ENCODE measurements around the gene RARRES1.

Gene RARRES1

DNA sequence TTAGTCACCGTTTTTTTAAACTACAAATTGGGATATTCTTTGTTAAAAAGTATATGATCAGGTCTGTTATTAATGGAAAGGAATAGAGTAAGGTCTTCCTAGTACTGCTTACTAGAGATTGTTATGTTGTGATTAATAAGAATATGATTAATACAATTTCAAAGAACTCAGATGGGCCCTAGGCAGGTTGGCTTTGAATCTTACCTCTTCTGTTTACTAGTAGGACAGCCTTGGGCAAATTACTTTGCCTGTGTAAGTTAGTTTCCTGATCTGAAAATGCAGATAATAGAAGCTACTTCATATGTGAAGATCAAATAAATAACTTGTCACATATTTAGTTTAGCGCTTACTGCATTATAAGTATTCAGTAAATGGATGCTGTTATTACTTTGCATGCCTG, 81.1 kb downstream of the RARRES1 start:
- TF ChIP-seq CEBPB (IDR thresholded peaks at IDR 0.05) = no peak
- TF ChIP-seq TEAD4 (IDR thresholded peaks at IDR 0.05) = no peak
- TF ChIP-seq TCF12 (IDR thresholded peaks at IDR 0.05; ENCODE audit: low read depth) = no peak
- no peak for TF ChIP-seq CREB1 (IDR thresholded peaks at IDR 0.05; ENCODE audit: low read depth)
- no peak for TF ChIP-seq FOXM1 (IDR thresholded peaks at IDR 0.05; ENCODE audit: borderline replicate concordance, low read depth)

DNA sequence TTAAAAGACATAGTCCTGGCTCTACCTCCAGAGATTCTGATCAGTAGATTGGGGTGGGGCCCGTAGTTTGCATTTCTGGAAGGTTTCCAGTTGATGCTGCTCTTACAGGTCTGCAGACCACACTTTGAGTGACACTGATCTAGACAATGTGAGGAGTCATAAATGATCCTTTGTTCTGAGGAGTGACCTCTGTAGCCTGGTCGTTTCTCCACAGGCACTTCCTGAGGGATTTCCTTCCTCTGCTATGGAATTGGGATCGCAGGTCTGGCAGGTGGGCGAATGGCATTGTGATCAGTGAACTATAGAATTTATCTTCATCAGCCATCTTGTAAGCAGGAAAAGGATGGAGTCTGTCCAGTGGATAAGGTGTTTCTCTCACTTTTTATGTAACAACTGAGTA, 82.5 kb downstream of the RARRES1 start:
- TF ChIP-seq FOXM1 (IDR thresholded peaks at IDR 0.05; ENCODE audit: borderline replicate concordance, low read depth) (no peak), CREB1 (IDR thresholded peaks at IDR 0.05; ENCODE audit: low read depth) (no peak), RAD21 (IDR thresholded peaks at IDR 0.05; ENCODE audit: low read depth) (no peak), EGR1 (IDR thresholded peaks at IDR 0.05) (no peak), NFIC (IDR thresholded peaks at IDR 0.05) (no peak), TCF12 (IDR thresholded peaks at IDR 0.05; ENCODE audit: low read depth) (no peak), YY1 (IDR thresholded peaks at IDR 0.05; ENCODE audit: low read depth) (no peak), ZBTB7A (IDR thresholded peaks at IDR 0.05; ENCODE audit: low read depth) (no peak), TEAD4 (IDR thresholded peaks at IDR 0.05) (no peak), TAF1 (IDR thresholded peaks at IDR 0.05; ENCODE audit: low read depth) (no peak), CEBPB (IDR thresholded peaks at IDR 0.05) (no peak), EP300 (IDR thresholded peaks at IDR 0.05; ENCODE audit: borderline replicate concordance) (no peak)
- TF ChIP-seq, protein P1, sequence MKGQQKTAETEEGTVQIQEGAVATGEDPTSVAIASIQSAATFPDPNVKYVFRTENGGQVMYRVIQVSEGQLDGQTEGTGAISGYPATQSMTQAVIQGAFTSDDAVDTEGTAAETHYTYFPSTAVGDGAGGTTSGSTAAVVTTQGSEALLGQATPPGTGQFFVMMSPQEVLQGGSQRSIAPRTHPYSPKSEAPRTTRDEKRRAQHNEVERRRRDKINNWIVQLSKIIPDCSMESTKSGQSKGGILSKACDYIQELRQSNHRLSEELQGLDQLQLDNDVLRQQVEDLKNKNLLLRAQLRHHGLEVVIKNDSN (IDR thresholded peaks at IDR 0.05) = no peak
- TF ChIP-seq, protein P2, sequence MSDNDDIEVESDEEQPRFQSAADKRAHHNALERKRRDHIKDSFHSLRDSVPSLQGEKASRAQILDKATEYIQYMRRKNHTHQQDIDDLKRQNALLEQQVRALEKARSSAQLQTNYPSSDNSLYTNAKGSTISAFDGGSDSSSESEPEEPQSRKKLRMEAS (IDR thresholded peaks at IDR 0.05) = no peak
- TF ChIP-seq, protein P3, sequence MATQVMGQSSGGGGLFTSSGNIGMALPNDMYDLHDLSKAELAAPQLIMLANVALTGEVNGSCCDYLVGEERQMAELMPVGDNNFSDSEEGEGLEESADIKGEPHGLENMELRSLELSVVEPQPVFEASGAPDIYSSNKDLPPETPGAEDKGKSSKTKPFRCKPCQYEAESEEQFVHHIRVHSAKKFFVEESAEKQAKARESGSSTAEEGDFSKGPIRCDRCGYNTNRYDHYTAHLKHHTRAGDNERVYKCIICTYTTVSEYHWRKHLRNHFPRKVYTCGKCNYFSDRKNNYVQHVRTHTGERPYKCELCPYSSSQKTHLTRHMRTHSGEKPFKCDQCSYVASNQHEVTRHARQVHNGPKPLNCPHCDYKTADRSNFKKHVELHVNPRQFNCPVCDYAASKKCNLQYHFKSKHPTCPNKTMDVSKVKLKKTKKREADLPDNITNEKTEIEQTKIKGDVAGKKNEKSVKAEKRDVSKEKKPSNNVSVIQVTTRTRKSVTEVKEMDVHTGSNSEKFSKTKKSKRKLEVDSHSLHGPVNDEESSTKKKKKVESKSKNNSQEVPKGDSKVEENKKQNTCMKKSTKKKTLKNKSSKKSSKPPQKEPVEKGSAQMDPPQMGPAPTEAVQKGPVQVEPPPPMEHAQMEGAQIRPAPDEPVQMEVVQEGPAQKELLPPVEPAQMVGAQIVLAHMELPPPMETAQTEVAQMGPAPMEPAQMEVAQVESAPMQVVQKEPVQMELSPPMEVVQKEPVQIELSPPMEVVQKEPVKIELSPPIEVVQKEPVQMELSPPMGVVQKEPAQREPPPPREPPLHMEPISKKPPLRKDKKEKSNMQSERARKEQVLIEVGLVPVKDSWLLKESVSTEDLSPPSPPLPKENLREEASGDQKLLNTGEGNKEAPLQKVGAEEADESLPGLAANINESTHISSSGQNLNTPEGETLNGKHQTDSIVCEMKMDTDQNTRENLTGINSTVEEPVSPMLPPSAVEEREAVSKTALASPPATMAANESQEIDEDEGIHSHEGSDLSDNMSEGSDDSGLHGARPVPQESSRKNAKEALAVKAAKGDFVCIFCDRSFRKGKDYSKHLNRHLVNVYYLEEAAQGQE (IDR thresholded peaks at IDR 0.05; ENCODE audit: low read depth) = no peak

Measured in Ishikawa (cell line).